ENCODE measurements around the gene TLX3.

DNA sequence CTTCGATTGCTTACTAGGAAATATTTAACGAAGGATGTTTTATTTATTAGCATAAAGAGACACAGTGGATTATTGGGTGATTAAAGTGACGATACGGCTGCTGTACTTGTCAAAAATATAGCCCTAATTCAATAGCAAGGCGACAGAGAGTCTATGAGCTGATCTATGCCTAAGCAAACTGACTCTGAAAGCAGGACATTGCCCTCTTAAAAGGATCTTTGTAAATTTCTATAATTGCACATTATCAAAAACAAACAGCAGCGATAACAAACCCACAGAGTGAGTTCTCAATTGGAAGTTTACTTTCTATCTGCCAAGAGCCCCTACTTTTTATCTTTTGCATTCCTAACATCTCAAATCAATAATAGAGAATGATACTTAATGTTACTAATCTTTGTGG, 31.4 kb downstream of the TLX3 start:
- TF ChIP-seq CTCF (conservative IDR thresholded peaks at IDR 0.05 in 1 of 2, IDR thresholded peaks at IDR 0.05 in 1 of 2; ENCODE audit: low read depth in 1 of 2, low read length in 2 of 2) = no peak
- no peak for TF ChIP-seq EZH2 (IDR thresholded peaks at IDR 0.05; ENCODE audit: low read length, missing control alignments)

Measured in fibroblast of lung (primary cell).